ENCODE results near the gene XPO6. TPM values are rescaled to one million over a fixed set of nuclear protein-coding genes. Genes with fewer than 3 reads are reported as not detected.

XPO6 gene
- total RNA-seq, 4 donors from 2014 or later = 88.2 to 160 (median 118) TPM

DNA sequence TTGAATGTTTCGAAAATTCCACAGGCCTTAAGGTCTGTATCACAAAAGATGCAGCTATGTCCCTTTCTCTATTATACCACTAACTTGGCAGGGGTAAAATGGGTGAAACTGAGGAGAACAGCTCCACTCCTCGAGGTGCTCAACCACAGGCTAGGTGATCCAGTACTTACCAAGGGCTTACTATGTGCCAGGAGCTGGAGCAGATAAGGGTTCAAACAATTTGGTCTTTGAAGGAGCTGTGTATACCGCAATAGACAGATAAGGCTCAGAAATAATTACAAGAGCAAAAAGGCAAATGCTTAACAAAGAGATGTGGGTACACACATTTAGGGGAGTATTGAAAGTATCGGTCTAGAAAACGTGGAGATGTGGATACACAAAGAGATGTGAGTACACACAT is 1.5 kb downstream of the XPO6 start:
- Histone ChIP-seq H3K36me3 (peaks cover 0 to 5% of the 10 kb centered on the region in 2 donors), H3K4me3 (replicated peaks in 1 of 3) (no peak overlapping the region), H3K9me3 (no peaks in the 10 kb centered on the region), H3K4me1 (peaks cover 8 to 13% of the 10 kb centered on the region in 2 donors), H3K27me3 (no peaks in the 10 kb centered on the region), H3K27ac (peak overlapping the region in 1 of 3 donors; percentile 72)
- TF ChIP-seq, protein P1, sequence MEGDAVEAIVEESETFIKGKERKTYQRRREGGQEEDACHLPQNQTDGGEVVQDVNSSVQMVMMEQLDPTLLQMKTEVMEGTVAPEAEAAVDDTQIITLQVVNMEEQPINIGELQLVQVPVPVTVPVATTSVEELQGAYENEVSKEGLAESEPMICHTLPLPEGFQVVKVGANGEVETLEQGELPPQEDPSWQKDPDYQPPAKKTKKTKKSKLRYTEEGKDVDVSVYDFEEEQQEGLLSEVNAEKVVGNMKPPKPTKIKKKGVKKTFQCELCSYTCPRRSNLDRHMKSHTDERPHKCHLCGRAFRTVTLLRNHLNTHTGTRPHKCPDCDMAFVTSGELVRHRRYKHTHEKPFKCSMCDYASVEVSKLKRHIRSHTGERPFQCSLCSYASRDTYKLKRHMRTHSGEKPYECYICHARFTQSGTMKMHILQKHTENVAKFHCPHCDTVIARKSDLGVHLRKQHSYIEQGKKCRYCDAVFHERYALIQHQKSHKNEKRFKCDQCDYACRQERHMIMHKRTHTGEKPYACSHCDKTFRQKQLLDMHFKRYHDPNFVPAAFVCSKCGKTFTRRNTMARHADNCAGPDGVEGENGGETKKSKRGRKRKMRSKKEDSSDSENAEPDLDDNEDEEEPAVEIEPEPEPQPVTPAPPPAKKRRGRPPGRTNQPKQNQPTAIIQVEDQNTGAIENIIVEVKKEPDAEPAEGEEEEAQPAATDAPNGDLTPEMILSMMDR (IDR thresholded peaks at IDR 0.05) = no peak
- TF ChIP-seq POLR2A (IDR thresholded peaks at IDR 0.05) = no peak
- no peak for DNase-seq
- intact Hi-C loops (cut with DNase I) = no loop called here
- WGBS, 2 donors = 70 to 80% methylated on average over 5 of the region's 5 CpGs

DNA sequence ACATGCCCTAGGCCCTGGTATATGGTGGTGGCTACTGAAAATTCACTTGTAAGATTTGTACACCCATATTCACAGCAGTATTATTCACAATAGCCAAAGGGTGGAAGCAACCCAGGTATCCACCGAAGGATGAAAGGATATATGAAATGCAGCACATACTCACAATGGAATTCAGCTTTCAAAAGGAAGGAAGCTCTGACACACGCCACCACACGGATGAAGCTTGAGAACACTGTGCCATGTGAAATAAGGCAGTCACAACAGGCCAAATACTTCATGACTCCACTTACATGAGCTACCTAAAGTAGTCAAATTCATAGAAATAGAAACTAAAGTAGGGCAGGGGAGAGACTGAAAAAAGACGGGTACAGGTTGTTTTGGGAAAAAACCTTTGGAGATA is 2.9 kb downstream of the XPO6 start:
- WGBS, 2 donors = 81 to 91% methylated on average over 4 of the region's 4 CpGs
- TF ChIP-seq, protein P1 (IDR thresholded peaks at IDR 0.05) = no peak
- TF ChIP-seq POLR2A (IDR thresholded peaks at IDR 0.05) = no peak
- Histone ChIP-seq H3K27me3 (no peaks in the 10 kb centered on the region), H3K9me3 (no peaks in the 10 kb centered on the region), H3K4me1 (peaks cover 13 to 17% of the 10 kb centered on the region in 2 donors), H3K4me3 (replicated peaks in 1 of 3) (no peak overlapping the region), H3K36me3 (peaks cover 0 to 5% of the 10 kb centered on the region in 2 donors), H3K27ac (no peak overlapping the region)
- DNase-seq = no peak
- intact Hi-C loops (cut with DNase I) = no loop called here

DNA sequence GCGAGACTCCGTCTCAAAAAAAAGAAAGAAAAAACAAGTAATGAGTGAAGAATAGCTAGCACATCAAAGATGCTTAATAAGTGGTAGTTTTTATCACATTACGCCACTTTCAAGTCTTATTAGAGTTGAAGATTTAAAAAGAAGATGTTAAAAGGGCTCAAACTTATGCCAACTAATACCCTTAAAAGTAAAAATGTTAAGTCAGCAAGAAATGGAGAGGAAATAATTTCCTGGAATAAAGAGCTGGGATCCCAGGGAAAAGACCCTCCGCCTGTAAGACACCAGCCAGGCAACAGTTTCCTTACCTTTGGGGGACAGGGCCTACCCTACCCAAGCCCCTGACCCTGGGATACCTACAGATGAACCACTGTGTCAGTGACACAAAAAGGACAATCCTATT is 3.6 kb downstream of the XPO6 start:
- Histone ChIP-seq H3K36me3 (peaks cover 0 to 5% of the 10 kb centered on the region in 2 donors), H3K27ac (no peak overlapping the region), H3K4me3 (replicated peaks in 1 of 3) (no peak overlapping the region), H3K27me3 (no peaks in the 10 kb centered on the region), H3K4me1 (peaks cover 13 to 18% of the 10 kb centered on the region in 2 donors), H3K9me3 (no peaks in the 10 kb centered on the region)
- TF ChIP-seq, protein P1 (IDR thresholded peaks at IDR 0.05) = no peak
- no peak for TF ChIP-seq POLR2A (IDR thresholded peaks at IDR 0.05)
- 96 to 97% methylated on average over 4 of the region's 4 CpGs for WGBS, 2 donors
- no peak for DNase-seq
- intact Hi-C loops (cut with DNase I) = no loop called here

DNA sequence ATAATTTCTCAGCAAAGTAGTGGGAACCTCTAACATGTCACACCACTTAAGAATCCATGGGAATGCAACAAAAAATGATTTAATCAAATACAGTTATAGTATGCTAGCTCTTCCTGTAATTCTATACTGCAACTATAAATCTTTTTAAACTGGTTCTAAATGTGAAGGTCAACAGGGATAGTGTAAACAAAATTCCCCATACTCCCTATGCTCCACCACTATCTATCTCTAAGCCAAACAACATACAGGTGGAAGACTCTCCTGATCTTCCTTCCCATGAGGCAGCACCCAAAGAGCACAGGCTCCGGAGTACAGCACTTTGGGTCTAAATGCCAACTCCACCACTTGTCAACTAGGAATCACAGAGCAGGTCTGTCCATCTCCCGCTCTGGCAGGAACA is 4.4 kb downstream of the XPO6 start:
- Histone ChIP-seq H3K27ac (no peak overlapping the region), H3K27me3 (no peaks in the 10 kb centered on the region), H3K4me3 (replicated peaks in 1 of 3) (no peak overlapping the region), H3K9me3 (no peaks in the 10 kb centered on the region), H3K4me1 (peaks cover 13 to 18% of the 10 kb centered on the region in 2 donors), H3K36me3 (peaks cover 0 to 5% of the 10 kb centered on the region in 2 donors)
- no peak for DNase-seq
- TF ChIP-seq POLR2A (IDR thresholded peaks at IDR 0.05) = no peak
- TF ChIP-seq, protein P1 (IDR thresholded peaks at IDR 0.05) = no peak
- intact Hi-C loops (cut with DNase I) = no loop called here
- 83 to 97% methylated on average over 2 of the region's 2 CpGs for WGBS, 2 donors

DNA sequence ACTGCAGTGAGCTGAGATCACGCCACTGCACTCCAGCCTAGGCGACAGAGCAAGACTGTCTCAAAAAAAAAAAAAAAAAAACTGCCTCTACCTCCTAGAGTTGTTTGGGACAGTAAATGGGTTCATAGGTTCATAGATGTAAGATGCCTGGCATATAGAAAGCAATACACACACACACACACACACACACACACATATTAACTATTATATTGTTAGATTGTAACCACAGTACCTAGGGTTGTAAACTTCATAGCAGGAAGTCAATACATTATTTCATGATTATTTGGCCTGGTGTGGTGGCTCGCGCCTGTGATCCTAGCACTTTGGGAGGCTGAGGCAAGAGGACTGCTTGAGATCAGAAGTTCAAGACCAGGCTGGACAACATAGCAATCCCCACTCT is 5.8 kb downstream of the XPO6 start:
- Histone ChIP-seq H3K4me3 (replicated peaks in 1 of 3) (no peak overlapping the region), H3K27ac (no peak overlapping the region), H3K27me3 (no peaks in the 10 kb centered on the region), H3K36me3 (peaks cover 0 to 5% of the 10 kb centered on the region in 2 donors), H3K4me1 (peaks cover 12 to 23% of the 10 kb centered on the region in 2 donors), H3K9me3 (no peaks in the 10 kb centered on the region)
- TF ChIP-seq POLR2A (IDR thresholded peaks at IDR 0.05) = no peak
- TF ChIP-seq, protein P1 (IDR thresholded peaks at IDR 0.05) = no peak
- intact Hi-C loops (cut with DNase I) = no loop called here
- no peak for DNase-seq
- WGBS, 2 donors = 98 to 99% methylated on average over 4 of the region's 4 CpGs
